Measurements from ENCODE around the gene EPAS1. TPM values are rescaled to one million over a fixed set of nuclear protein-coding genes. Genes with fewer than 3 reads are reported as not detected.

The EPAS1 gene
- total RNA-seq, 1 donor from 2014 or later = not detected

- peaks cover 1% of the 10 kb centered on the region for H3K27me3 Mint-ChIP-seq (ENCODE audit: unreplicated experiment)
These were observed 92.3 kb downstream of the EPAS1 start for GRCh38 chr2:46389417-46389916.

GRCh38 chr2:46390036-46390435 lies 92.8 kb downstream of the EPAS1 start:
- H3K36me3 Mint-ChIP-seq (ENCODE audit: unreplicated experiment) = no peaks in the 10 kb centered on the region
- no peak for DNase-seq
- no peak overlapping the region for H3K4me3 Mint-ChIP-seq (ENCODE audit: unreplicated experiment)
- peaks cover 15% of the 10 kb centered on the region for H3K4me1 Mint-ChIP-seq (ENCODE audit: low read depth, unreplicated experiment)
- no peak for TF ChIP-seq CTCF (IDR thresholded peaks at IDR 0.05; ENCODE audit: partially characterized antibody, unreplicated experiment)
- peaks cover 3% of the 10 kb centered on the region for H3K9me3 Mint-ChIP-seq (ENCODE audit: unreplicated experiment)
- H3K27ac Mint-ChIP-seq (ENCODE audit: unreplicated experiment) = no peak overlapping the region
- H3K27me3 Mint-ChIP-seq (ENCODE audit: unreplicated experiment) = peaks cover 1% of the 10 kb centered on the region

More at GRCh38 chr2:46389417-46389916, 92.3 kb downstream of the EPAS1 start:
- Mint-ChIP-seq H3K9me3 (ENCODE audit: unreplicated experiment) (peaks cover 3% of the 10 kb centered on the region), H3K27ac (ENCODE audit: unreplicated experiment) (no peak overlapping the region), H3K4me1 (ENCODE audit: low read depth, unreplicated experiment) (peaks cover 18% of the 10 kb centered on the region), H3K4me3 (ENCODE audit: unreplicated experiment) (no peak overlapping the region), H3K36me3 (ENCODE audit: unreplicated experiment) (no peaks in the 10 kb centered on the region)
- TF ChIP-seq CTCF (IDR thresholded peaks at IDR 0.05; ENCODE audit: partially characterized antibody, unreplicated experiment) = no peak
- DNase-seq = no peak

GRCh38 chr2:46390901-46391395 lies 93.7 kb downstream of the EPAS1 start:
- Mint-ChIP-seq H3K36me3 (ENCODE audit: unreplicated experiment) (no peaks in the 10 kb centered on the region), H3K27ac (ENCODE audit: unreplicated experiment) (no peak overlapping the region), H3K9me3 (ENCODE audit: unreplicated experiment) (peaks cover 1% of the 10 kb centered on the region), H3K4me3 (ENCODE audit: unreplicated experiment) (no peak overlapping the region), H3K4me1 (ENCODE audit: low read depth, unreplicated experiment) (peaks cover 10% of the 10 kb centered on the region), H3K27me3 (ENCODE audit: unreplicated experiment) (peaks cover 1% of the 10 kb centered on the region)
- no peak for DNase-seq
- no peak for TF ChIP-seq CTCF (IDR thresholded peaks at IDR 0.05; ENCODE audit: partially characterized antibody, unreplicated experiment)

DNA sequence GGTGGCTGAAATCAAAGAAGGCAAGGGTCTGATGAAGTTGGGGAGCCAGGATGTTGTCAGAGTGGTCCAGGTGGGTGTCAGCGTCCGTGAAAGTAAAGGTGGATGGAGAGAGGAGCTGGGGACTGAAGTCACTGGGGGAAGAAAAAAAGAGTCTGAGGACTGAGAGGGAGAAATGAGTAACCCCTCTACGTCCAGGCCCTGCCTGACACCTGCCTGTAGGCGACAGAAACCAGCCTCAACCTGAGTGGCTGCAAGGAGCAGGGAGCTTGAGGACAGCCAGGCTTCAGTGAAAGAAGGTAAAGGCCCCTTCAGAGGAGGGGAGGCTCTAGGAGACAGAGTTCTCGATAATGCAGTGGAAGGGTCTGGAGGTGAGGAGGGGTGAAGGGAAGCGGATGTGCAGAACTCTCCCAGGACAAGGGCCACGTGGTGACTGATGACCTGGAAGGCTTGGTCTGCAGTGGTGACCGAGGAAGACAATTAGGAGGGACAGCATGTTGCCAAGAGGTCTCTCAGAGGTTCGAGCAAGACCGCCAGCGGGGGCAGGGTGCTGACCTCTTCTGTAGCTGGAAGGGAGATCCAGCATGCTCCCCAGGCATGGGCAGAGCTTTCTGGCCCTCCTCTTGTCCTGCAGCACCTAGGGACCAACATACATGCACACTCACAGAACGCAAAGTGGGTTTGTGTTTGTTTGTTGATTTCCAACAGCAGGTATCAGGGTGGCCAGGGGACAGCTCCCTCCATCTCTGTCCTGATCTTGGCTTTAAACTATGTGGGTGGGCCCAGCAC lies 95.5 kb downstream of the EPAS1 start:
- no peak for DNase-seq
- no peak for TF ChIP-seq CTCF (IDR thresholded peaks at IDR 0.05; ENCODE audit: partially characterized antibody, unreplicated experiment)
- H3K4me1 Mint-ChIP-seq (ENCODE audit: low read depth, unreplicated experiment) = peaks cover 2% of the 10 kb centered on the region

GRCh38 chr2:46393347-46393820 lies 96.2 kb downstream of the EPAS1 start:
- peaks cover 2% of the 10 kb centered on the region for H3K4me1 Mint-ChIP-seq (ENCODE audit: low read depth, unreplicated experiment)
- H3K36me3 Mint-ChIP-seq (ENCODE audit: unreplicated experiment) = no peaks in the 10 kb centered on the region
- H3K4me3 Mint-ChIP-seq (ENCODE audit: unreplicated experiment) = no peak overlapping the region
- peaks cover 1% of the 10 kb centered on the region for H3K27me3 Mint-ChIP-seq (ENCODE audit: unreplicated experiment)
- DNase-seq = no peak
- no peak for TF ChIP-seq CTCF (IDR thresholded peaks at IDR 0.05; ENCODE audit: partially characterized antibody, unreplicated experiment)
- H3K9me3 Mint-ChIP-seq (ENCODE audit: unreplicated experiment) = peaks cover 1% of the 10 kb centered on the region
- H3K27ac Mint-ChIP-seq (ENCODE audit: unreplicated experiment) = no peak overlapping the region

More for the DNA sequence above, 95.5 kb downstream of the EPAS1 start:
- peaks cover 1% of the 10 kb centered on the region for H3K27me3 Mint-ChIP-seq (ENCODE audit: unreplicated experiment)
- peaks cover 1% of the 10 kb centered on the region for H3K9me3 Mint-ChIP-seq (ENCODE audit: unreplicated experiment)
- H3K4me3 Mint-ChIP-seq (ENCODE audit: unreplicated experiment) = no peak overlapping the region
- H3K27ac Mint-ChIP-seq (ENCODE audit: unreplicated experiment) = no peak overlapping the region
- H3K36me3 Mint-ChIP-seq (ENCODE audit: unreplicated experiment) = no peaks in the 10 kb centered on the region

Measured in glutamatergic neuron (in vitro differentiated cells).